ENCODE measurements around the gene KANK2.

The KANK2 gene

GRCh38 chr19:11225172-11225571, 27.8 kb upstream of the KANK2 start:
- DNase-seq, result no peak

- DNase-seq, result no peak
Observed at GRCh38 chr19:11224429-11224828, 27.1 kb upstream of the KANK2 start.

GRCh38 chr19:11223200-11223599, 25.9 kb upstream of the KANK2 start:
- DNase-seq, result no peak

GRCh38 chr19:11221082-11221598, 23.8 kb upstream of the KANK2 start:
- no peak for DNase-seq

- no peak for DNase-seq
Observed at GRCh38 chr19:11214387-11214786, 17.0 kb upstream of the KANK2 start.

GRCh38 chr19:11210656-11210928, 13.2 kb upstream of the KANK2 start:
- DNase-seq, result no peak

GRCh38 chr19:11209839-11210655, 12.7 kb upstream of the KANK2 start:
- no peak for DNase-seq

- no peak for DNase-seq
Observed at GRCh38 chr19:11208561-11209471, 11.5 kb upstream of the KANK2 start.

GRCh38 chr19:11205939-11206570, 8.7 kb upstream of the KANK2 start:
- no peak for DNase-seq

- DNase-seq, result no peak
Observed at GRCh38 chr19:11204943-11205349, 7.6 kb upstream of the KANK2 start.

GRCh38 chr19:11204076-11204602, 6.8 kb upstream of the KANK2 start:
- DNase-seq, result no peak

- DNase-seq, result peak; percentile 34
Observed at GRCh38 chr19:11203194-11204075, 6.1 kb upstream of the KANK2 start.

- DNase-seq, result no peak
Observed at GRCh38 chr19:11202488-11203193, 5.3 kb upstream of the KANK2 start.

GRCh38 chr19:11201791-11202190, 4.4 kb upstream of the KANK2 start:
- no peak for DNase-seq

GRCh38 chr19:11200931-11201330, 3.6 kb upstream of the KANK2 start:
- DNase-seq, result no peak

- DNase-seq, result no peak
Observed at GRCh38 chr19:11200015-11200574, 2.8 kb upstream of the KANK2 start.

- no peak for DNase-seq
Observed at GRCh38 chr19:11199517-11199916, 2.2 kb upstream of the KANK2 start.

- DNase-seq, result no peak
Observed at GRCh38 chr19:11198769-11199424, 1.6 kb upstream of the KANK2 start.

- DNase-seq, result no peak
Observed at GRCh38 chr19:11198175-11198534, 810 bp upstream of the KANK2 start.

- no peak for DNase-seq
Observed at GRCh38 chr19:11196406-11197287, 698 bp downstream of the KANK2 start.
